Upper lobe of right lung (tissue), 1 donor: Measurements from ENCODE around the gene SAMD1. TPM values are rescaled to one million over a fixed set of nuclear protein-coding genes. Genes with fewer than 3 reads are reported as not detected.
A peak's percentile ranks its signal among the peaks of the same experiment; 100 is the strongest.

ENCODE experiments used
- ATAC-seq: fragments of 200-7000 bp; cut with Tn5 transposase; one replicate; pipeline ENCODE4 v1.9.1; 2020; ENCODE audit warnings: mild to moderate bottlenecking, moderate library complexity
- DNase-seq: peaks from one replicate; pipeline ENCODE4 v3.0.0-alpha.2; 2020
- H3K27ac ChIP-seq: fragments of 200-600 bp; one replicate; pipeline ENCODE4 v1.8.0; 2022
- H3K27me3 ChIP-seq: fragments of 200-600 bp; one replicate; pipeline ENCODE4 v1.8.0; 2022; ENCODE audit warnings: mild to moderate bottlenecking
- H3K36me3 ChIP-seq: fragments of 200-600 bp; one replicate; pipeline ENCODE4 v1.8.0; 2022
- H3K4me1 ChIP-seq: fragments of 200-600 bp; one replicate; pipeline ENCODE4 v1.8.0; 2022
- H3K4me3 ChIP-seq: fragments of 200-600 bp; one replicate; pipeline ENCODE4 v1.8.0; 2022; ENCODE audit warnings: mild to moderate bottlenecking
- H3K9me3 ChIP-seq: fragments of 200-600 bp; one replicate; pipeline ENCODE4 v1.8.0; 2022
- intact Hi-C: fragments of 100-400 bp; cut with DNase I; formaldehyde crosslinking; loops from one replicate; pipeline ENCODE4 v1.11.0; 2022
- long read RNA-seq: library from polyadenylated mRNA; unstranded; transcript quantifications from one replicate; pipeline ENCODE4 v2.0.0, GENCODE V29; 2021
- total RNA-seq: library from RNA; stranded (reverse); fragmentation: NEBNext Ultra II Directional; extraction: Animal tissue kit (Norgen Biotek cat#: 25700); gene quantifications from one replicate; pipeline ENCODE4 v1.2.1, GENCODE V29; 2021
- TF ChIP-seq, protein P1 (sequence below): fragments of 200-600 bp; IDR thresholded peaks from one replicate; pipeline ENCODE4 v1.8.0; 2022; ENCODE audit warnings: antibody characterized with exemption
- donor health status: DM: no; HTN: yes; CAD: no; lungs with severe emphysema.

The SAMD1 gene
- total RNA-seq, result 45.9 TPM
- long read RNA-seq, transcript SAMD1-202 (5 exons, 2,164 nt), result major isoform, 35 of 52 reads
- long read RNA-seq, partial matches to known transcripts, result 2 of 52 reads
- long read RNA-seq, other reads (novel, unspliced or antisense), result 15 of 52 reads

DNA sequence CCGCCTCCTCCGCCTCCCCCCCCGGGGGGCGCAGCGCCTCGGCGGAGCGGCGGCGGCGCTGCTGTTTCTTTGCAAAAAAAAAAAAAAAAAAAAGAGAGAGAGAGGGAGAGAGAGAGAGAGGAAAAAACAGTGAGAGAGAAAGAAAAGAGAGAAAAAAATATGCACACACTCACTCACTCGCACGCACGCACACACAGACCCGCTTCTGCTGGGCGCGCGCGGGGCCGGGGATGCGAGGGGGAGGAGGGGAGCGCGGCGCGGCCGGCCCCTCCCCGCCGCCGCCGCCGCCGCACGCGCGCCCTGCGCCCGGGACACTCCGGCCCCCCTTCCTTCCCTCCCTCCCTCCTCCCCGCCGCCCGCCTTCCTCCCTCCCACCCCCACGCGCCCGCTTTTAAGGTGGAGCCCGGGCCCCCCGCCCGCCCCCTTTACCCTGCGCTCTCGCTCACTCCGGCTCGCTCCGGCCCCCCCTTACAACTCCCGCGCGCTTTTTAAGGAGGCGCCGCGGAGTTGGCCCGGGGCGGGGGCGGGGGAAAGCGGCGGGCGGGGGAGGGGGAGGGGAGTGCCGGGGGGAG lies at the start of gene SAMD1:
Gene SAMD1, minus strand, starts transcription at position 243 of the 572 bp plus-strand sequence.
- intact Hi-C loops, result no loop called here
- peak within 1 kb of the TSS; percentile 76 for H3K27ac ChIP-seq
- TF ChIP-seq, protein P1, sequence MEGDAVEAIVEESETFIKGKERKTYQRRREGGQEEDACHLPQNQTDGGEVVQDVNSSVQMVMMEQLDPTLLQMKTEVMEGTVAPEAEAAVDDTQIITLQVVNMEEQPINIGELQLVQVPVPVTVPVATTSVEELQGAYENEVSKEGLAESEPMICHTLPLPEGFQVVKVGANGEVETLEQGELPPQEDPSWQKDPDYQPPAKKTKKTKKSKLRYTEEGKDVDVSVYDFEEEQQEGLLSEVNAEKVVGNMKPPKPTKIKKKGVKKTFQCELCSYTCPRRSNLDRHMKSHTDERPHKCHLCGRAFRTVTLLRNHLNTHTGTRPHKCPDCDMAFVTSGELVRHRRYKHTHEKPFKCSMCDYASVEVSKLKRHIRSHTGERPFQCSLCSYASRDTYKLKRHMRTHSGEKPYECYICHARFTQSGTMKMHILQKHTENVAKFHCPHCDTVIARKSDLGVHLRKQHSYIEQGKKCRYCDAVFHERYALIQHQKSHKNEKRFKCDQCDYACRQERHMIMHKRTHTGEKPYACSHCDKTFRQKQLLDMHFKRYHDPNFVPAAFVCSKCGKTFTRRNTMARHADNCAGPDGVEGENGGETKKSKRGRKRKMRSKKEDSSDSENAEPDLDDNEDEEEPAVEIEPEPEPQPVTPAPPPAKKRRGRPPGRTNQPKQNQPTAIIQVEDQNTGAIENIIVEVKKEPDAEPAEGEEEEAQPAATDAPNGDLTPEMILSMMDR, result no peak
- no peaks in the 10 kb centered on the region for H3K27me3 ChIP-seq
- H3K9me3 ChIP-seq, result peaks cover 9% of the 10 kb centered on the region
- peak; percentile 84 for ATAC-seq
- H3K4me3 ChIP-seq, result peak within 1 kb of the TSS; percentile 66
- peak; percentile 95 for DNase-seq
- no peaks in the 10 kb centered on the region for H3K4me1 ChIP-seq
- H3K36me3 ChIP-seq, result peaks cover 11% of the 10 kb centered on the region

DNA sequence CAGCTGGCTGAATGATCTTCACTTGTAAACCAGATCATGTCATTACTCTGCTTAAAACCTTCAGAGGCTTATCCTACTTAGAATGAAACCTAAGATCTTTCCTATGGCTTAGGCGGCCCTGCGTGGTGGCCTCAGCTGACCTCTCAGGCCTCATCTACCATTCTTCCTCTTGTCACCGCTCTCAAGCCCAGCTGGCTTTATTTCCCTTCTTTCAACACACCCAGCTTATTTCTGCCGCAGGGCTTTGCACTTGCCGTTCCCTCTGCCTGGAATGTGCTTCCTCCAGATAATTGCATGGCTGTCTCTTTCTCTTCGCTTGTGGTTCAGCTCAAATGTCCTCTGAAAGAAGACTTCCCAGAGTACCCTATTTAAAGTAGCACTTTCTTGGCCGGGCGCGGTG lies 49.4 kb upstream of the SAMD1 start:
- TF ChIP-seq, protein P1, result no peak
- Histone ChIP-seq H3K4me3 (no peak overlapping the region), H3K27ac (peak overlapping the region; percentile 91), H3K36me3 (no peaks in the 10 kb centered on the region), H3K9me3 (no peaks in the 10 kb centered on the region), H3K4me1 (peaks cover 38% of the 10 kb centered on the region), H3K27me3 (no peaks in the 10 kb centered on the region)
- no peak for DNase-seq
- intact Hi-C loops, result no loop called here
- no peak for ATAC-seq

DNA sequence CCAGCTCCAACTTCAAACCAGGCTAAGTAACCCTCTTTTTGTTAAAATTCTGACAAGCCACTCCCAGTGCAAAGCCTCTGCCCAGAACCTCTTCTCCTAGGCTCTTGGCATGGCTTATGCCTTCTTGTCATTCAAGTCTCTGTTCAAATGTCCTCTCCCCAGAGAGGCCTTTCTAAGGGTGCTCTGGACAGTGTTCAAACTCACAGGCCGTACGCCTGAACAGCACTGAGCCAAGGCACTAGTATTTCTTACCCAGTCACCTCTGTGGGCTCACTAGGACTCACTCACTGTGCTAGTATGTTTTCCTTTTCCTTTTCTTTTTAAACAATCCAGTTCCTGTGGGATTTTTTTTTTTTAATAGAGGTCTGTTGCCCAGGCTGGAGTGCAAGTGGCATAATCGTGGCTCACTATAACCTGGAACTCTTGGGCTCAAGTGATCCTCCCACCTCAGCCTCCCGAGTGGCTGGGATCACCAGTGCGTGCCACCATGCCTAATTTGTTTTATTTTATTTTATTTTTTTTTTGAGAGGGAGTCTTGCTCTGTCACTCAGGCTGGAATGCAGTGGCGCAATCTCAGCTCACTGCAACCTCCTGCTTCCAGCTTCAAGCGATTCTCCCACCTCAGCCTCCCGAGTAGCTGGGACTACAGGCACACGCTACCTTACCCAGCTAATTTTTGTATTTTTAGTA lies 48.2 kb upstream of the SAMD1 start:
- no peaks in the 10 kb centered on the region for H3K27me3 ChIP-seq
- H3K36me3 ChIP-seq, result no peaks in the 10 kb centered on the region
- intact Hi-C loops, result no loop called here
- no peak overlapping the region for H3K4me3 ChIP-seq
- TF ChIP-seq, protein P1, result no peak
- no peak for ATAC-seq
- peak overlapping the region; percentile 91 for H3K27ac ChIP-seq
- H3K4me1 ChIP-seq, result peaks cover 38% of the 10 kb centered on the region
- no peaks in the 10 kb centered on the region for H3K9me3 ChIP-seq
- DNase-seq, result no peak

GRCh38 chr19:14136509-14137281 lies 46.1 kb upstream of the SAMD1 start, which contains the start of gene ASF1B:
ASF1B (minus strand) TSS chr19:14136589; CDS start chr19:14136456, 133 bp downstream.
- Histone ChIP-seq H3K27me3 (no peaks in the 10 kb centered on the region), H3K4me3 (peak within 1 kb of the TSS; percentile 68), H3K36me3 (no peaks in the 10 kb centered on the region), H3K9me3 (no peaks in the 10 kb centered on the region), H3K4me1 (peaks cover 38% of the 10 kb centered on the region), H3K27ac (peak within 1 kb of the TSS; percentile 91)
- intact Hi-C loops, result no loop called here
- peak; percentile 99 for DNase-seq
- ATAC-seq, result peak; percentile 94
- TF ChIP-seq, protein P1, result peak; percentile 88

DNA sequence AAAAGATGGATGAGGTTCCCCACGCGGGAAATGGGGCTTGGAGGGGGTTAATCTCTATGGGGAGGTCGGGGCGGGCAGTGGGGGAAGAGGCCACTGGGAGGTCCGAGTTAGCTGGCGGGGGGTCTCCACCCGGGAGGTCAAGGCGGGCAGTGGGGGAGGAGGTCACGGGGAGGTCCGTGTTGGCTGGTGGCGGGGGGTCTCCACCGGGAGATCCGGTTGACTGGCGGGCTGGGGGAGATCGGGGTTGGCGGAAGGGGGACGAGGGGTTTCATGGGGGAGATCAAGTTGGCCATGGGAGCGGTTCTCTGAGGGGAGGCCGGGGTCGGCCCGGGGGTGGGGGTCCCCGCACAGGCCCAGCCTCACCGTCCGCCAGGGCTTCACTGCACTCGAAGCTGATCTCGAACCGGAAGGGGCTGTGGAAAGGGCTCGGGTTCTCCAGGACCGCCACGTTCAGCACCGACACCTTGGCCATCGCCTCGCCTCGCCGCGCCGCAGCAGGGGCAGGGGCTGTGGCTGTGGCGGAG lies 45.5 kb upstream of the SAMD1 start:
- ATAC-seq (no peak), DNase-seq (no peak)
- TF ChIP-seq, protein P1, result no peak
- H3K4me3 ChIP-seq, result peak overlapping the region; percentile 68
- no peaks in the 10 kb centered on the region for H3K36me3 ChIP-seq
- H3K9me3 ChIP-seq, result no peaks in the 10 kb centered on the region
- peaks cover 38% of the 10 kb centered on the region for H3K4me1 ChIP-seq
- intact Hi-C loops, result no loop called here
- no peaks in the 10 kb centered on the region for H3K27me3 ChIP-seq
- no peak overlapping the region for H3K27ac ChIP-seq
